NT2/D1 (cell line): ENCODE measurements around the gene ARID5A.

Experiments used
- DNase-seq: peaks from one replicate; pipeline ENCODE4 v3.0.0-alpha.2; 2011; ENCODE audit warnings: low read depth, low spot score
- H3K27me3 ChIP-seq: 2 replicates; pipeline ENCODE4 v1.6.0; 2011; ENCODE audit warnings: mild to moderate bottlenecking; ENCODE audit not compliant: insufficient read length, insufficient read depth
- H3K36me3 ChIP-seq: 2 replicates; pipeline ENCODE4 v1.6.1; 2011; ENCODE audit warnings: mild to moderate bottlenecking, low read length, mixed read lengths; ENCODE audit not compliant: insufficient read depth, insufficient read length
- H3K4me1 ChIP-seq: 2 replicates; pipeline ENCODE4 v1.5.1; 2011; ENCODE audit not compliant: insufficient read depth, insufficient read length
- H3K4me3 ChIP-seq: 2 replicates; pipeline ENCODE4 v1.5.1; 2011; ENCODE audit warnings: low read depth; ENCODE audit not compliant: insufficient read length
- H3K9ac ChIP-seq: 2 replicates; pipeline ENCODE4 v1.6.0; 2011; ENCODE audit warnings: low read depth; ENCODE audit not compliant: insufficient read length
- H3K9me3 ChIP-seq: 2 replicates; pipeline ENCODE4 v1.5.1; 2011; ENCODE audit warnings: mild to moderate bottlenecking, low read length; ENCODE audit not compliant: insufficient read depth
- SUZ12 ChIP-seq: IDR thresholded peaks from 2 replicates; pipeline ENCODE4 v1.6.1; 2011; ENCODE audit not compliant: insufficient read length, insufficient read depth; ENCODE audit errors: extremely low read depth
- YY1 ChIP-seq: IDR thresholded peaks from 2 replicates; pipeline ENCODE4 v1.6.1; 2011; ENCODE audit not compliant: insufficient read length, insufficient read depth
- ZNF274 ChIP-seq: IDR thresholded peaks from 2 replicates; pipeline ENCODE4 v1.6.1; 2011; ENCODE audit warnings: mild to moderate bottlenecking, low read depth, low read length

The ARID5A gene

DNA sequence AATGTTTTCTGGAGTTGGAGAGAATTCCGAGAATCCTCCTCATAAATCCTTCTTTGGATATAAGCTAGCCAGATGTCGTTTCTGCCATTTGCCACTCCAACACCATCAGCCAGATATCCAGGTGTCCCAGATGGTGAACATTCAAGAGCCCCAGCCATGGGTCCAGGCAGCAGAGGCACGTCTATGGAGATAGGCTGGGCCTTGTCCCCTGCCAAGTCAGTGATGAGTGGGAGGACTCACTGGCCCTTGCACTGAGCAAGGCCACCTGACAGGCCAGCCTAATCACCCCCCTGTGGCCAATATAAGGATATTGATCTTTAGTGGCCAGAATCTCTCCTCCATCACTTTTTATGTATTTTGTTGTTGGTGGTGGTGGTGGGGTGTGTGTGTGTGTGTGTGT lies 28.0 kb downstream of the ARID5A start:
- Histone ChIP-seq H3K4me1 (peaks cover 8% of the 10 kb centered on the region), H3K27me3 (no peaks in the 10 kb centered on the region), H3K4me3 (no peak overlapping the region), H3K9me3 (no peaks in the 10 kb centered on the region), H3K9ac (no peak overlapping the region), H3K36me3 (no peaks in the 10 kb centered on the region)
- TF ChIP-seq YY1 (no peak), SUZ12 (no peak), ZNF274 (no peak)
- no peak for DNase-seq

DNA sequence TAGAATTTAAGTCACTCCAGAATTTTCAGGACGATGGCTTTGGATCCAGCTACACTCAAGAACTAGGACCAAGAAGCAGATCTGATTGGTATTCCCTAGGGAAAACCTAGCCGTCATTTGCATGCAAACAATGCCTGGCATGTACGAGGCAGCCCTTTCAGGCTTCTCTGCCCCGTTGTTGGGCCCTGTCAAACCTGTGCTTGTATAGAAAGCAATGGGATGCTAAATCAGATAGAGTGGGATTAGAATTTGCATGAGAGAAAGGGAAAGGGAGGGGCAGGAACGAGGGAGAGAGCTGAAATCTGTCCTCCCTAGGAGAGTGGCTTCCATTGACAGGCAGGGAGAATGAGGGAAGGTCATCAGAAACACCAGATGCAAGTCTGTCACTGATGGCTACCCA lies 28.6 kb downstream of the ARID5A start:
- Histone ChIP-seq H3K4me3 (no peak overlapping the region), H3K27me3 (no peaks in the 10 kb centered on the region), H3K4me1 (peaks cover 8% of the 10 kb centered on the region), H3K9me3 (no peaks in the 10 kb centered on the region), H3K9ac (no peak overlapping the region), H3K36me3 (no peaks in the 10 kb centered on the region)
- TF ChIP-seq SUZ12 (no peak), YY1 (no peak), ZNF274 (no peak)
- DNase-seq = peak; percentile 88

DNA sequence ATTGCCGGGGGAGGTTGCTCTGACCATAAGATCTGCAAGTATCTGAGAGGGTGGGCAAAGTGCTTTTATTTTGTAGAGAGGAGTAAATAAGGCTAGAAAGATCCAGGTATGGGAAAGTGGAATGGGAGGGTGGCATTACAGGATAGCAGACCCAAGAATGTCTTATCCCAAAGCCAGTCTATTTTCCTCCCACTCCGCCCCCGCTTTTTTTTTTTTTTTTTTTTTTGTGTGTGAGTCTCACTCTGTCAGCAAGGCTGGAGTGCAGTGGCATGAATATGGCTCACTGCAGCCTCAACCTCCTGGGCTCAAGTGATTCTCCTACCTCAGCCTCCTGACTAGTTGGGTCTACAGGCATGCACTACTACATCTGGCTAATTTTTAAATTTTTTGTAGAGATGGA lies 31.5 kb downstream of the ARID5A start:
- Histone ChIP-seq H3K9ac (no peak overlapping the region), H3K27me3 (no peaks in the 10 kb centered on the region), H3K4me3 (no peak overlapping the region), H3K36me3 (no peaks in the 10 kb centered on the region), H3K4me1 (peaks cover 8% of the 10 kb centered on the region), H3K9me3 (no peaks in the 10 kb centered on the region)
- DNase-seq = no peak
- TF ChIP-seq YY1 (no peak), SUZ12 (no peak)

DNA sequence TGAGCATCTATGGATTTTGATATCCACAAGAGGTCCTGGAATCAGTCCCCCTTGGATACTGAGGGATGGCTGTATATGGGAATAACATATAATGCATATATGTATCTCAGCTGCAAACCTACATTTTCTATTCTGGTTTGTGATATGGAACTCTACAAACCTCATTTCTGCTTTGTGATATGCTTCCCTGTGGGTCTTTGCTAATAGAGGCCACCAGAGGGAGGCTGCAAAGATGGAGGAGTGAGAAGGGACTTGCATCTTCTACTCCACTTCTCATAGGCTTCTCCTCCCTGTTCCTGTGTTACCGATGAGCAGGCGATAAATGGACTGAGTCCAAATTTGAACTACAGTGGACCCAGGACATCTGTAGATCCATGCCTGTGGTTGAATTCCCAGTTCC lies 37.8 kb downstream of the ARID5A start:
- DNase-seq = no peak
- H3K9me3 ChIP-seq = no peaks in the 10 kb centered on the region
- TF ChIP-seq YY1 (no peak), ZNF274 (no peak), SUZ12 (no peak)
- H3K36me3 ChIP-seq = no peaks in the 10 kb centered on the region
- no peak overlapping the region for H3K4me3 ChIP-seq
- H3K27me3 ChIP-seq = no peaks in the 10 kb centered on the region
- H3K4me1 ChIP-seq = no peaks in the 10 kb centered on the region
- no peak overlapping the region for H3K9ac ChIP-seq

DNA sequence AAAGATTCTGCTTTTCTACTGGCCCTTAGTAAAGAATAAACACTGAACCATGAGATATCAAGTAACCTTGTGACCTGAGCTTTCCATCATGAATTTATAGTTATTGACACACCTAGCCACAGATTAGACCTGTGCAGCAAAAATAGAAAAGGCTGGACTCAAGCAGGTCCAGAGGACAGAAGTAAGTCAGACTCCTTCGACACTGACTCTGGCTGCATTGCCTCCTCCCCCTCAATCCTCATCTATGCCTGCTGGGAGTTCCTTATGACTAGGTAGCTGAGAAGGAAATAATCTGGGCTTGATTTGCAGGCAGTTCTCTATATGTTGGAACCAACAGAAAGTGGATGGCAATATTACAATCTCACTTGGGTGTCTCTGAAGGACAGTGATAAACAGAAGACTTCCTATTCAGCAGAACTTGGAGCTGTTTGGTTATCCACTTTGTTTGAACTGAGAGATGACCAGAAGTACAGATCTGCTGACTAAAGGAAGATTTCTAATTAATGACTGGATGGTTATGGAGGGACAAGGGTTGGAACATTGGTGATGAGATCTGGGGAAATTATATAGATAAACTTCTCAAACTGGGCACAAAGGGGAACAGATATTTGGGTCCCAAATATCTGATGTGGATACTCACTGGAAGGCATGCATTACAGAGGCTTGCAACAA lies 39.4 kb downstream of the ARID5A start:
- H3K9ac ChIP-seq = no peak overlapping the region
- no peak for DNase-seq
- no peaks in the 10 kb centered on the region for H3K36me3 ChIP-seq
- no peak for TF ChIP-seq SUZ12
- TF ChIP-seq ZNF274 = no peak
- no peak for TF ChIP-seq YY1
- H3K4me1 ChIP-seq = no peaks in the 10 kb centered on the region
- H3K4me3 ChIP-seq = no peak overlapping the region
- H3K9me3 ChIP-seq = no peaks in the 10 kb centered on the region
- H3K27me3 ChIP-seq = no peaks in the 10 kb centered on the region

DNA sequence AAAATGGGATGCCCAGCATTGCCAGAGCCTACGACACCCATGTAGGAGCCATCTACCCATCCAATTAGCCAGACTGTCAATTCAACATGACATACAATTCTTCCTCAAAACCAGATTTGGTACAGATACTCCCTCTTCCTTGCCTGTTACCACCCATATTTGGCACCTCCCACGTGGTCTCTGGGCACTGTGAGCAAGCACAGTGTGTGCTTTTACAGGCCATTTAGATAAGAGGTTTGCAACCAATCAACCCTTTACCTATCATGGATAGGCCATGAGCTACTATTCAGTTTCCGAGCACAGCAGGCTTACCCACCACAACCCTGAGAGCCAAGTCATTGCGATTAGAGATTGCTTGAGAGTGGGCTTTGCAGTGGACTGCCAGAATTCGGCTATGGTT lies 40.9 kb downstream of the ARID5A start:
- no peaks in the 10 kb centered on the region for H3K9me3 ChIP-seq
- no peaks in the 10 kb centered on the region for H3K36me3 ChIP-seq
- no peak overlapping the region for H3K9ac ChIP-seq
- no peaks in the 10 kb centered on the region for H3K4me1 ChIP-seq
- H3K27me3 ChIP-seq = no peaks in the 10 kb centered on the region
- H3K4me3 ChIP-seq = no peak overlapping the region
- TF ChIP-seq YY1 (no peak), ZNF274 (no peak), SUZ12 (no peak)
- DNase-seq = no peak

DNA sequence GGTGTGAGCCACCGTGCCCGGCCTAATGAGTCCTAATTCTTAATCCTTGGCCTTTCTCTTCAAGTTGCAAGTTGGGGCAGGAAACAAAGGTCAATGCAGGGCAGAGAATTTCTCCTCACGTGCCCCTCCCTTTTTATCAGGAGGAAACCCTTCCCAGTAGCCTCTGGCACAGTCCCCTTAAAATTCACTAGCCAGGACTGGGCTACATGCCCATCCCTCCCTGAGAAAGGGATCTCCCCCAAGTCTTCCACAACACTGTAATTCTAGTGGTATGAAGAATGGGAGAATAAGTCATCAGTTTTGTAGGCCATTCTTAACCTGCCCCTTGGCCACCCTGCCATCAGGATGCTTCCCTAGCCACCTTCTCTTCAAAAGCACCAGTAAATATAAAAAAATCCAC lies 42.2 kb downstream of the ARID5A start:
- TF ChIP-seq YY1 (no peak), SUZ12 (no peak)
- H3K9ac ChIP-seq = no peak overlapping the region
- H3K27me3 ChIP-seq = no peaks in the 10 kb centered on the region
- H3K4me3 ChIP-seq = no peak overlapping the region
- DNase-seq = no peak
- H3K9me3 ChIP-seq = no peaks in the 10 kb centered on the region
- no peaks in the 10 kb centered on the region for H3K4me1 ChIP-seq
- no peaks in the 10 kb centered on the region for H3K36me3 ChIP-seq

DNA sequence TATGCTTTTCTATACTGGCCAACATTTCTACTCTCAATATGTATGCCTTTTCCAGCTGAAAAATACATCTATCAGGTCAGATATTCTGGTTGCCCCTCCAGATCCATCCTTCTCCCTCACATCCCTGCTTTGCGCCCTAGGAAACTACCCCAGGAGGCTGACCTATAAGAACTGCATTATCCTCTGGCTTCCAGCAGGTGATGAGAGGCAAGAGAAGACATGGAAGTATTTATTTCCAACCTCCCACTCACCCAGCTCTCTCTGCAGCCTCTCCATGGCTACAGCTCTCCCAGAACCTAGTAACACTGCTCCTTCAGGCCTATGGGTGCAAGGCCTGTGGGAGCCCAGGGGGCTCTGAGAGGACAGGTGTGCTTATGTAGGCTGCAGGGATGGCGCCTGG lies 42.9 kb downstream of the ARID5A start:
- Histone ChIP-seq H3K4me3 (no peak overlapping the region), H3K36me3 (no peaks in the 10 kb centered on the region), H3K9ac (no peak overlapping the region), H3K27me3 (no peaks in the 10 kb centered on the region), H3K4me1 (no peaks in the 10 kb centered on the region), H3K9me3 (no peaks in the 10 kb centered on the region)
- TF ChIP-seq YY1 = no peak
- DNase-seq = no peak
